H1 (cell line): ENCODE measurements around the gene KRT72. TPM values are rescaled to one million over a fixed set of nuclear protein-coding genes. Genes with fewer than 3 reads are reported as not detected.

Experiments
- CTCF ChIA-PET: fragments of 300-600 bp; sonication (Branson Sonifier 250); formaldehyde crosslinking; loops from one replicate; lab custom pipeline; 2021; ENCODE audit not compliant: partially characterized antibody; lab: Charles Lee
- POLR2A ChIA-PET: fragments of 300-600 bp; sonication (Branson Sonifier 250); formaldehyde crosslinking; loops from one replicate; lab custom pipeline; 2021; ENCODE audit warnings: inconsistent platforms; ENCODE audit not compliant: partially characterized antibody; lab: Charles Lee
- DNase-seq, 2 experiments: peaks; one replicate each; pipeline versions ENCODE4 v3.0.0 to v3.0.0-alpha.2; 2010 to 2022; ENCODE audit warnings: low spot score in 2 of 2, low read depth in 1 of 2, mixed read lengths in 1 of 2
- FAIRE-seq: peaks from 2 replicates; lab custom pipeline; 2011; peaks lifted over from hg19 to GRCh38; lab: Jason Lieb, UNC
- H2AFZ ChIP-seq: 2 replicates; pipeline ENCODE4 v1.8.1; 2012; ENCODE audit warnings: low read length, inconsistent platforms
- H2AK5ac ChIP-seq: 2 replicates; pipeline ENCODE4 v1.6.1; 2013; ENCODE audit warnings: low read depth, low read length
- H2BK120ac ChIP-seq: replicated peaks from 2 replicates; pipeline ENCODE3; 2013; ENCODE audit warnings: low read depth, low read length, inconsistent platforms
- H2BK12ac ChIP-seq: 2 replicates; pipeline ENCODE4 v1.6.1; 2013; ENCODE audit warnings: low read depth, low read length
- H2BK15ac ChIP-seq: 2 replicates; pipeline ENCODE4 v1.6.1; 2013; ENCODE audit warnings: low read length
- H2BK20ac ChIP-seq: 2 replicates; pipeline ENCODE4 v1.6.1; 2013; ENCODE audit warnings: low read length
- H2BK5ac ChIP-seq: 2 replicates; pipeline ENCODE4 v1.6.1; 2013; ENCODE audit warnings: low read depth, low read length
- H3K14ac ChIP-seq: 2 replicates; pipeline ENCODE4 v1.6.1; 2013; ENCODE audit warnings: inconsistent platforms; ENCODE audit not compliant: insufficient read length
- H3K18ac ChIP-seq: 2 replicates; pipeline ENCODE4 v1.6.1; 2013; ENCODE audit warnings: low read length; ENCODE audit errors: extremely low read depth
- H3K23ac ChIP-seq: 2 replicates; pipeline ENCODE4 v1.6.1; 2013; ENCODE audit warnings: inconsistent platforms; ENCODE audit not compliant: insufficient read length
- H3K23me2 ChIP-seq: 2 replicates; pipeline ENCODE4 v1.6.1; 2013; ENCODE audit warnings: low read depth, low read length
- H3K27ac ChIP-seq: 2 replicates; pipeline ENCODE4 v1.6.1; 2011; ENCODE audit warnings: low read depth, low read length, inconsistent platforms
- H3K27me3 ChIP-seq, 4 experiments: replicated peaks in 1 of 4; 1 replicate in 1 of 4; 2 replicates in 3 of 4; pipeline versions ENCODE4 v1.6.1 to v1.8.1; 2011 to 2013; ENCODE audit warnings: low read length in 3 of 4, mild to moderate bottlenecking in 3 of 4, inconsistent platforms in 2 of 4, mixed read lengths in 2 of 4, moderate library complexity in 1 of 4; ENCODE audit not compliant: control insufficient read depth in 3 of 4, insufficient read depth in 3 of 4; ENCODE audit errors: extremely low read depth in 1 of 4
- H3K36me3 ChIP-seq, 4 experiments: 2 replicates each; pipeline versions ENCODE4 v1.6.1 to v1.8.1; 2011 to 2013; ENCODE audit warnings: mild to moderate bottlenecking in 4 of 4, low read length in 3 of 4, moderate library complexity in 2 of 4, control low read depth in 1 of 4, inconsistent platforms in 1 of 4; ENCODE audit not compliant: insufficient read depth in 4 of 4, control insufficient read depth in 2 of 4
- H3K4ac ChIP-seq: replicated peaks from 2 replicates; pipeline ENCODE3; 2013; ENCODE audit warnings: low read length, low read depth, mixed read lengths, inconsistent platforms; ENCODE audit not compliant: insufficient read length
- H3K4me1 ChIP-seq, 4 experiments: replicated peaks in 1 of 4; 1 replicate in 1 of 4; 2 replicates in 3 of 4; pipeline versions ENCODE4 v1.6.1 to v1.8.1; 2011 to 2013; ENCODE audit warnings: low read length in 3 of 4, inconsistent platforms in 2 of 4, mixed read lengths in 1 of 4; ENCODE audit not compliant: insufficient read depth in 4 of 4, control insufficient read depth in 3 of 4
- H3K4me2 ChIP-seq, 2 experiments: 2 replicates each; pipeline versions ENCODE4 v1.6.1 to v1.8.1; 2011 to 2013; ENCODE audit warnings: low read depth in 2 of 2, low read length in 2 of 2, control low read depth in 1 of 2, inconsistent platforms in 1 of 2, mild to moderate bottlenecking in 1 of 2; ENCODE audit not compliant: insufficient read depth in 1 of 2
- H3K4me3 ChIP-seq, 4 experiments: fragments of 200-600, 300-600 bp in 1 of 4; sonication (generic), shearing (Covaris generic), sonication (Bioruptor Twin) in 1 of 4; 2 replicates each; pipeline versions ENCODE4 v1.5.1 to v1.8.1; 2011 to 2016; ENCODE audit warnings: low read length in 4 of 4, low read depth in 3 of 4, control low read depth in 2 of 4, inconsistent platforms in 2 of 4, mild to moderate bottlenecking in 2 of 4, mixed read lengths in 1 of 4, moderate library complexity in 1 of 4; ENCODE audit not compliant: insufficient read depth in 2 of 4; ENCODE audit errors: extremely low read depth in 1 of 4
- H3K56ac ChIP-seq: replicated peaks from 2 replicates; pipeline ENCODE3; 2013; ENCODE audit warnings: low read depth, mild to moderate bottlenecking, mixed read lengths, low read length, inconsistent platforms; ENCODE audit not compliant: insufficient read length
- H3K79me1 ChIP-seq: 2 replicates; pipeline ENCODE4 v1.6.1; 2013; ENCODE audit warnings: low read depth, low read length, control low read depth
- H3K79me2 ChIP-seq, 2 experiments: 2 replicates each; pipeline versions ENCODE4 v1.6.1 to v1.8.1; 2012 to 2013; ENCODE audit warnings: low read length in 2 of 2, mild to moderate bottlenecking in 2 of 2, inconsistent platforms in 1 of 2; ENCODE audit not compliant: insufficient read depth in 2 of 2, control insufficient read depth in 1 of 2
- H3K9ac ChIP-seq, 4 experiments: replicated peaks in 1 of 4; 1 replicate in 1 of 4; 2 replicates in 3 of 4; pipeline versions ENCODE4 v1.6.1 to v1.8.1; 2011 to 2013; ENCODE audit warnings: low read depth in 3 of 4, low read length in 3 of 4, control low read depth in 2 of 4, mild to moderate bottlenecking in 2 of 4, moderate library complexity in 2 of 4, inconsistent platforms in 1 of 4; ENCODE audit errors: extremely low read depth in 1 of 4
- H3K9me3 ChIP-seq, 2 experiments: 2 replicates each; pipeline versions ENCODE4 v1.6.1 to v1.8.1; 2012 to 2013; ENCODE audit warnings: mild to moderate bottlenecking in 2 of 2, moderate library complexity in 2 of 2, control low read depth in 1 of 2, inconsistent platforms in 1 of 2, low read depth in 1 of 2, low read length in 1 of 2, mixed read lengths in 1 of 2; ENCODE audit not compliant: insufficient read depth in 2 of 2
- H4K20me1 ChIP-seq, 2 experiments: replicated peaks in 1 of 2; 2 replicates each; pipeline versions ENCODE3 to v1.8.1; 2011 to 2013; ENCODE audit warnings: inconsistent platforms in 2 of 2, low read length in 2 of 2, mild to moderate bottlenecking in 1 of 2; ENCODE audit not compliant: insufficient read depth in 2 of 2, control insufficient read depth in 1 of 2
- H4K5ac ChIP-seq: 2 replicates; pipeline ENCODE4 v1.6.1; 2013; ENCODE audit warnings: low read length, low read depth, mixed read lengths, inconsistent platforms; ENCODE audit not compliant: insufficient read length
- H4K8ac ChIP-seq: 2 replicates; pipeline ENCODE4 v1.8.0; 2013; ENCODE audit warnings: mild to moderate bottlenecking, moderate library complexity, low read length, inconsistent platforms; ENCODE audit not compliant: insufficient read depth; ENCODE audit errors: extremely low read depth
- H4K91ac ChIP-seq: replicated peaks from 2 replicates; pipeline ENCODE3; 2013; ENCODE audit warnings: low read length, mixed read lengths, inconsistent platforms; ENCODE audit not compliant: insufficient read length
- CBX8 ChIP-seq: fragments of 300-800, 300-1000 bp; sonication (generic); IDR thresholded peaks from 2 replicates; pipeline ENCODE4 v1.7.1; 2016; ENCODE audit warnings: low read depth, low read length, borderline replicate concordance
- CHD1 ChIP-seq: IDR thresholded peaks from 2 replicates; pipeline ENCODE4 v1.6.1; 2012; ENCODE audit warnings: low read depth, low read length, improper control_type of control experiment
- EGR1 ChIP-seq: IDR thresholded peaks from 2 replicates; pipeline ENCODE4 v1.6.1; 2011; ENCODE audit warnings: low read depth, low read length, borderline replicate concordance
- FOSL1 ChIP-seq: IDR thresholded peaks from 2 replicates; pipeline ENCODE4 v1.6.1; 2011; ENCODE audit warnings: mild to moderate bottlenecking, low read depth, low read length, moderate library complexity; ENCODE audit not compliant: insufficient read depth
- HDAC6 ChIP-seq: IDR thresholded peaks from one replicate; pipeline ENCODE4 v1.7.1; 2012; ENCODE audit warnings: low read depth, mild to moderate bottlenecking, inconsistent platforms, low read length, moderate library complexity
- KDM1A ChIP-seq: fragments of 200-600, 300-600 bp; sonication (generic); IDR thresholded peaks from 2 replicates; pipeline ENCODE4 v1.7.1; 2016; ENCODE audit warnings: mild to moderate bottlenecking, low read length, borderline replicate concordance
- KDM5A ChIP-seq: fragments of 200-600 bp; IDR thresholded peaks from 2 replicates; pipeline ENCODE4 v1.7.1; 2012; ENCODE audit warnings: mild to moderate bottlenecking, low read length, inconsistent platforms, mixed read lengths
- RXRA ChIP-seq: IDR thresholded peaks from 2 replicates; pipeline ENCODE4 v1.6.1; 2011; ENCODE audit warnings: low read depth, mild to moderate bottlenecking, low read length, moderate library complexity; ENCODE audit not compliant: insufficient read depth
- SUZ12 ChIP-seq: fragments of 200-600 bp; sonication (generic); IDR thresholded peaks from 2 replicates; pipeline ENCODE4 v1.6.1; 2012; ENCODE audit warnings: mild to moderate bottlenecking, inconsistent platforms, low read length, moderate library complexity, mixed read lengths
- TCF12 ChIP-seq: IDR thresholded peaks from 2 replicates; pipeline ENCODE4 v1.6.1; 2011; ENCODE audit warnings: low read depth, mild to moderate bottlenecking, low read length
- TEAD4 ChIP-seq: IDR thresholded peaks from 2 replicates; pipeline ENCODE4 v1.6.1; 2012; ENCODE audit warnings: low read depth, low read length, inconsistent platforms, mixed read lengths
- WGBS, 2 experiments: shearing (Covaris generic) in 1 of 2; methylation state at CpG; one replicate each; pipeline versions ENCODE4 v1.1.6 to v1.1.7; 2013 to 2015; ENCODE audit warnings: low lambda C conversion rate in 2 of 2, mixed read lengths in 2 of 2, inconsistent platforms in 1 of 2, low coverage in 1 of 2, missing lambda C conversion rate in 1 of 2; ENCODE audit not compliant: insufficient replicate concordance in 2 of 2, insufficient coverage in 1 of 2, insufficient read length in 1 of 2; ENCODE audit errors: extremely low coverage in 1 of 2, missing lambda C conversion rate in 1 of 2; 5-methylcytosine and 5-hydroxymethylcytosine counted together
- polyA plus RNA-seq, 7 experiments: library from polyadenylated mRNA; depleted of rRNA in 3 of 7; stranded (reverse) in 5 of 7; unstranded in 2 of 7; fragments of >200 nt in 5 of 7; fragments of 200-250 nt in 2 of 7; gene quantifications; 1 replicate in 5 of 7; 2 replicates in 1 of 7; 4 replicates in 1 of 7; pipeline versions ENCODE4 v1.2.1 to v1.2.3, GENCODE V29; 2011 to 2013; ENCODE audit warnings: missing spikeins in 2 of 7, mixed read lengths in 2 of 7
- total RNA-seq: library from RNA; stranded (reverse); fragmentation: NEBNext Ultra II Directional; extraction: Animal tissue kit (Norgen Biotek cat#: 25700); gene quantifications from 2 replicates; pipeline ENCODE4 v1.2.1, GENCODE V29; 2021
- TF ChIP-seq, protein P1 (sequence below): IDR thresholded peaks from 2 replicates; pipeline ENCODE4 v1.6.1; 2011; ENCODE audit warnings: low read depth, mild to moderate bottlenecking, low read length; ENCODE audit not compliant: insufficient read depth
- TF ChIP-seq, protein P2 (sequence below): IDR thresholded peaks from 2 replicates; pipeline ENCODE4 v1.6.1; 2012; ENCODE audit warnings: low read length, inconsistent platforms

Gene KRT72
- total and polyA plus RNA-seq, 2 of the 8 experiments (the other 6 are each of a cell fraction or from before 2014, with no cell fraction given) = not detected

DNA sequence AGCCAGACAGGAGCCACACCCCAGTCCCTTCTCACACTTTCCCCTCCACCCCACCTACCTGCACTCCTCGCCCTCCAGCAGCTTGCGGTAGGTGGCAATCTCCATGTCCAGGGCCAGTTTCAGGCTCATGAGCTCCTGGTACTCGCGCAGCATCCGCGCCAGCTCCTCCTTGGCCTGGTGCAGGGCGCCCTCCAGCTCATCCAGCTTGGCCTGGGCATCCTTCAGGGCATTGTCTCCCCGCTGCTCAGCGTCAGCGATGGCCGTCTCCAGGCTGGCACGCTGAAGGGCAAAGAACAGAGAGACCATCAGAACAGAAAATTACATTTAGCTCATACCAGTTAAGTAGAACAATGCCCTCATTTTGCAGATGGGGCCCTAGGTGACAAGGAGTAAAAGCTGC lies 33.2 kb downstream of the KRT72 start:
- H2BK15ac ChIP-seq = no peak overlapping the region
- no peak overlapping the region for H3K18ac ChIP-seq
- no peak overlapping the region for H2AK5ac ChIP-seq
- H2AFZ ChIP-seq = no peak overlapping the region
- DNase-seq = no peak
- TF ChIP-seq KDM5A (no peak), EGR1 (no peak), RXRA (no peak), CHD1 (no peak), FOSL1 (no peak), HDAC6 (no peak), TCF12 (no peak), TEAD4 (no peak), SUZ12 (no peak), CBX8 (no peak), KDM1A (no peak)
- TF ChIP-seq, protein P1, sequence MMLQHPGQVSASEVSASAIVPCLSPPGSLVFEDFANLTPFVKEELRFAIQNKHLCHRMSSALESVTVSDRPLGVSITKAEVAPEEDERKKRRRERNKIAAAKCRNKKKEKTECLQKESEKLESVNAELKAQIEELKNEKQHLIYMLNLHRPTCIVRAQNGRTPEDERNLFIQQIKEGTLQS = no peak
- TF ChIP-seq, protein P2, sequence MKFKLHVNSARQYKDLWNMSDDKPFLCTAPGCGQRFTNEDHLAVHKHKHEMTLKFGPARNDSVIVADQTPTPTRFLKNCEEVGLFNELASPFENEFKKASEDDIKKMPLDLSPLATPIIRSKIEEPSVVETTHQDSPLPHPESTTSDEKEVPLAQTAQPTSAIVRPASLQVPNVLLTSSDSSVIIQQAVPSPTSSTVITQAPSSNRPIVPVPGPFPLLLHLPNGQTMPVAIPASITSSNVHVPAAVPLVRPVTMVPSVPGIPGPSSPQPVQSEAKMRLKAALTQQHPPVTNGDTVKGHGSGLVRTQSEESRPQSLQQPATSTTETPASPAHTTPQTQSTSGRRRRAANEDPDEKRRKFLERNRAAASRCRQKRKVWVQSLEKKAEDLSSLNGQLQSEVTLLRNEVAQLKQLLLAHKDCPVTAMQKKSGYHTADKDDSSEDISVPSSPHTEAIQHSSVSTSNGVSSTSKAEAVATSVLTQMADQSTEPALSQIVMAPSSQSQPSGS = no peak
- TF ChIP-seq, all 59 proteins: peak for 0
- Histone ChIP-seq H3K4me2 (no peak overlapping the region), H3K56ac (no peak overlapping the region), H3K36me3 (no peaks in the 10 kb centered on the region), H3K4me1 (no peaks in the 10 kb centered on the region), H3K4me3 (no peak overlapping the region), H4K5ac (no peak overlapping the region), H4K8ac (no peak overlapping the region), H3K79me2 (no peaks in the 10 kb centered on the region), H3K14ac (no peak overlapping the region), H3K23ac (no peak overlapping the region), H2BK5ac (no peak overlapping the region), H3K27ac (no peak overlapping the region), H2BK12ac (no peak overlapping the region), H2BK20ac (no peak overlapping the region), H3K79me1 (no peaks in the 10 kb centered on the region), H4K20me1 (no peaks in the 10 kb centered on the region), H3K9ac (no peak overlapping the region), H2BK120ac (no peak overlapping the region), H4K91ac (no peak overlapping the region), H3K23me2 (no peaks in the 10 kb centered on the region), H3K27me3 (no peaks in the 10 kb centered on the region; a peak in 2 of 7 replicates), H3K9me3 (no peaks in the 10 kb centered on the region), H3K4ac (no peak overlapping the region)
- no peak for FAIRE-seq
- WGBS, 2 experiments = 96% methylated on average over 12 of the region's 12 CpGs; no CpG with 5 or more reads in 1 of the 2 experiments
- POLR2A ChIA-PET = no interaction called here
- CTCF ChIA-PET = interaction anchor here (1.1 to 3.6 kb wide), 9 partner anchors 9 to 303 kb away, joined by 3 to 11 read pairs (median 5); partner anchors contain the start of gene KRT71
